ENCODE results near the gene CTCFL. TPM values are rescaled to one million over a fixed set of nuclear protein-coding genes. Genes with fewer than 3 reads are reported as not detected.

Gene CTCFL
- total RNA-seq, 1 donor: not detected

Other genes with a start within 250 kb of the CTCFL start
- gene SPO11, start 195.3 kb downstream of the CTCFL start, total RNA-seq: not detected in 2 replicates
- gene RAE1, start 173.9 kb downstream of the CTCFL start, total RNA-seq: 26.7 and 28.5 TPM in 2 replicates
- gene RBM38, start 133.7 kb downstream of the CTCFL start, total RNA-seq: 5.2 and 8.2 TPM in 2 replicates
- gene PCK1, start 36.0 kb upstream of the CTCFL start, total RNA-seq: not detected in 2 replicates
- not detected in 2 replicates for gene ZBP1, start 95.3 kb upstream of the CTCFL start, total RNA-seq
- 0.86 and 2.9 TPM in 2 replicates for gene PMEPA1, start 184.9 kb upstream of the CTCFL start, total RNA-seq